Measurements from ENCODE around the gene ATP8B3. TPM values are rescaled to one million over a fixed set of nuclear protein-coding genes. Genes with fewer than 3 reads are reported as not detected.

ATP8B3 gene
- total RNA-seq, 1 experiment from 2014 or later = 9.6 TPM

DNA sequence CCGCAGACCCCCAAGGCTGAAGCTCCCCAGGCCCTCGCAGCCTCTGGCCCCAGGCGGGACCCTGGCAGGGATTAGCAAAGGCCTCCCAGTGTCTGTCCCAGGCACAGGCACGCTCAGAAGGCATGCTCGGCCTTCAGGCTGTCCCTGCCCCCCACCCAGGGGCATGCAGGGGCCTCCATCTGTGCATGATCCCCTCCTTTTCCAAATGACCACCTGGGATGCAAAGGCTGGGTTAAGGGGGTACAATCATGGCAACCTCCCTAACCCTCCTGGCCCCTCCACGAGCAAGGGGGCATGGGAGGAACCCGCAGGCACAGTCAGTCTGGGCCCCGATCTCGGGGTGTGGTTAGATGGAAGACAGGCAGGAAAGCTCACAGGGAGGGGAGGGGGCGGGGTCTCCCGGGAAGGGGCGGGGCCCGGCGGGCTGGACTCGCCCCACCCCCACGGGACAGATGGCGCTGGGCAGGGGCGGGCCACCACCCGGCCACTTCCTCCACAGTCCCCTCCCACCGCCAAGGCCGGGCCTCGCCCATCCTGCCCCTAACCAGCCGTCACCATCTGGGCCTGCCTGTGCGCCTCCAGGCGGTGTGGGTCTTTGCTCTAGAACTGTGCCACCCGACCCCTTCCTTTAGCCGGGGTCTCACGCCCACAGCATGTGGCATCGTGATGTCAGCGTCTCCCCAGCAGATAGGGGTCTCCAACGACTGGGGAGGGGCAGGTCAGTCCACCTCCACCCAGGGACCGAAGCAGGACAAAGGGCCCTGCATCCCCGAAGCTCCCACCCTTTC is 43.2 kb upstream of the ATP8B3 start:
- no CpG with 5 or more reads among the region's 33 CpGs for WGBS (ENCODE audit: extremely low coverage, insufficient read length, low lambda C conversion rate)
- H2BK120ac ChIP-seq (ENCODE audit: low read depth, low read length, poor library complexity, severe bottlenecking) = no peak overlapping the region
- no peak overlapping the region for H4K91ac ChIP-seq (ENCODE audit: insufficient read length, low read depth, low read length)
- no peak overlapping the region for H2BK5ac ChIP-seq (ENCODE audit: insufficient read length, low read length)
- no peak overlapping the region for H3K4ac ChIP-seq (ENCODE audit: low read depth, low read length)
- H3K79me1 ChIP-seq (ENCODE audit: insufficient read depth, low read depth, low read length, poor library complexity, severe bottlenecking) = peaks cover 11% of the 10 kb centered on the region
- TF ChIP-seq, protein P1, sequence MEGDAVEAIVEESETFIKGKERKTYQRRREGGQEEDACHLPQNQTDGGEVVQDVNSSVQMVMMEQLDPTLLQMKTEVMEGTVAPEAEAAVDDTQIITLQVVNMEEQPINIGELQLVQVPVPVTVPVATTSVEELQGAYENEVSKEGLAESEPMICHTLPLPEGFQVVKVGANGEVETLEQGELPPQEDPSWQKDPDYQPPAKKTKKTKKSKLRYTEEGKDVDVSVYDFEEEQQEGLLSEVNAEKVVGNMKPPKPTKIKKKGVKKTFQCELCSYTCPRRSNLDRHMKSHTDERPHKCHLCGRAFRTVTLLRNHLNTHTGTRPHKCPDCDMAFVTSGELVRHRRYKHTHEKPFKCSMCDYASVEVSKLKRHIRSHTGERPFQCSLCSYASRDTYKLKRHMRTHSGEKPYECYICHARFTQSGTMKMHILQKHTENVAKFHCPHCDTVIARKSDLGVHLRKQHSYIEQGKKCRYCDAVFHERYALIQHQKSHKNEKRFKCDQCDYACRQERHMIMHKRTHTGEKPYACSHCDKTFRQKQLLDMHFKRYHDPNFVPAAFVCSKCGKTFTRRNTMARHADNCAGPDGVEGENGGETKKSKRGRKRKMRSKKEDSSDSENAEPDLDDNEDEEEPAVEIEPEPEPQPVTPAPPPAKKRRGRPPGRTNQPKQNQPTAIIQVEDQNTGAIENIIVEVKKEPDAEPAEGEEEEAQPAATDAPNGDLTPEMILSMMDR (conservative IDR thresholded peaks at IDR 0.05) = no peak
- H3K14ac ChIP-seq (ENCODE audit: insufficient read depth, low read length) = no peak overlapping the region
- no peak overlapping the region for H2BK12ac ChIP-seq (ENCODE audit: insufficient read length, low read depth, low read length)
- no peaks in the 10 kb centered on the region for H4K20me1 ChIP-seq (ENCODE audit: control insufficient read depth, insufficient read depth, insufficient read length)
- peak overlapping the region; percentile 22 for H3K18ac ChIP-seq (ENCODE audit: insufficient read length, low read depth, low read length)
- peaks cover 7% of the 10 kb centered on the region; the same call in 1 of the 2 replicates for H3K4me1 ChIP-seq (ENCODE audit: insufficient read depth, low read length)
- H3K23me2 ChIP-seq (ENCODE audit: insufficient read length, low read depth, low read length, poor library complexity, severe bottlenecking) = peaks cover 6% of the 10 kb centered on the region
- no peak overlapping the region for H2BK20ac ChIP-seq (ENCODE audit: low read depth, low read length, poor library complexity, severe bottlenecking)
- H3K23ac ChIP-seq (ENCODE audit: insufficient read length, low read depth, low read length) = no peak overlapping the region
- no peaks in the 10 kb centered on the region for H3K9me3 ChIP-seq (ENCODE audit: control insufficient read depth, low read depth, low read length)
- no peaks in the 10 kb centered on the region for H3K9me3 Mint-ChIP-seq
- no peak overlapping the region for H4K8ac ChIP-seq (replicated peaks; ENCODE audit: insufficient read length, low read depth, low read length)
- peak overlapping the region; percentile 87 to 88 (median 87); a peak in 6 of 7 replicates for H3K27ac Mint-ChIP-seq
- peak overlapping the region; percentile 42 for H3K4me2 ChIP-seq (ENCODE audit: insufficient read depth, insufficient read length, low read length)
- no peak overlapping the region for H2AFZ ChIP-seq (ENCODE audit: low read length)
- DNase-seq = peak; percentile 98
- no peaks in the 10 kb centered on the region for H3K27me3 ChIP-seq (ENCODE audit: insufficient read depth, low read length)
- H3K9ac ChIP-seq (ENCODE audit: extremely low read depth, insufficient read length, low read length) = no peak overlapping the region
- H3K27ac ChIP-seq (ENCODE audit: insufficient read length, low read depth, low read length) = peak overlapping the region; percentile 9
- H2BK15ac ChIP-seq (ENCODE audit: low read depth, low read length) = no peak overlapping the region
- H3K4me3 Mint-ChIP-seq = peak overlapping the region; percentile 38 to 76
- no peak overlapping the region for H3K56ac ChIP-seq (ENCODE audit: insufficient read length, low read depth, low read length)
- peaks cover 18% of the 10 kb centered on the region; the same call in 1 of the 2 replicates for H3K79me2 ChIP-seq (ENCODE audit: insufficient read depth, low read length)
- no peak overlapping the region for H4K5ac ChIP-seq (ENCODE audit: insufficient read length, low read depth, low read length)
- H2AK5ac ChIP-seq (ENCODE audit: insufficient read length, low read length) = no peak overlapping the region
- peaks cover 33 to 67% of the 10 kb centered on the region in 2 experiments for H3K4me1 Mint-ChIP-seq
- no peaks in the 10 kb centered on the region for H3K27me3 Mint-ChIP-seq (ENCODE audit: low read depth)
- no peak overlapping the region for H3T11ph ChIP-seq (ENCODE audit: low read length)
- peaks cover 0 to 10% (median 0%) of the 10 kb centered on the region in 3 experiments; a peak in 2 of 7 replicates for H3K36me3 Mint-ChIP-seq (ENCODE audit: insufficient read depth in 1 of 3, low read depth in 3 of 3)

All from H9 (cell line).